Vagina (tissue), 2 donors: Measurements from ENCODE around the gene ADGRA1. TPM values are rescaled to one million over a fixed set of nuclear protein-coding genes. Genes with fewer than 3 reads are reported as not detected.

ENCODE experiments used
- DNase-seq, 2 donors: peaks; one replicate each; pipeline ENCODE4 v3.0.0-alpha.2; 2017; ENCODE audit errors: extremely low spot score in 2 of 2
- H3K27ac ChIP-seq: fragments of 200-600 bp; sonication (generic); one replicate; pipeline ENCODE4 v1.5.1; 2019
- H3K27me3 ChIP-seq: fragments of 200-600 bp; sonication (generic); one replicate; pipeline ENCODE4 v1.5.1; 2019
- H3K36me3 ChIP-seq, 2 donors: fragments of 200-600 bp; sonication (generic); one replicate each; pipeline ENCODE4 v1.5.1; 2017 to 2019
- H3K4me1 ChIP-seq: fragments of 200-600 bp; sonication (generic); one replicate; pipeline ENCODE4 v1.5.1; 2019
- H3K4me3 ChIP-seq, 2 donors: fragments of 200-600 bp; sonication (generic); 1 replicate in 1 of 2; 2 replicates in 1 of 2; pipeline ENCODE4 v1.5.1; 2016 to 2019
- H3K9me3 ChIP-seq: fragments of 200-600 bp; sonication (generic); one replicate; pipeline ENCODE4 v1.5.1; 2019
- POLR2A ChIP-seq, 2 donors: fragments of 450-650 bp; IDR thresholded peaks; one replicate each; pipeline ENCODE4 v1.6.1; 2017; ENCODE audit warnings: antibody characterized with exemption in 2 of 2, mild to moderate bottlenecking in 2 of 2, moderate library complexity in 2 of 2
- POLR2AphosphoS5 ChIP-seq, 2 donors: sonication (generic); formaldehyde crosslinking; IDR thresholded peaks; one replicate each; pipeline ENCODE4 v1.9.0; 2017; ENCODE audit warnings: antibody characterized with exemption in 2 of 2, mild to moderate bottlenecking in 2 of 2, low read depth in 1 of 2; ENCODE audit not compliant: insufficient read depth in 1 of 2
- intact Hi-C: fragments of 100-400 bp; cut with DNase I; formaldehyde crosslinking; loops from one replicate; pipeline ENCODE4 v1.15.1; 2023
- total RNA-seq: library from RNA; depleted of rRNA; stranded (reverse); fragments of >200 nt; gene quantifications from one replicate; pipeline ENCODE4 v1.2.3, GENCODE V29; 2016
- TF ChIP-seq, protein P1 (sequence below), 3 experiments: fragments of 450-650 bp in 2 of 3; fragments of 200-600 bp in 1 of 3; sonication (generic) in 1 of 3; IDR thresholded peaks; one replicate each; pipeline ENCODE4 v1.5.1; 2017 to 2019; ENCODE audit warnings: antibody characterized with exemption in 3 of 3, mild to moderate bottlenecking in 2 of 3, moderate library complexity in 2 of 3

ADGRA1 gene
- total RNA-seq, 1 donor from 2014 or later: 0.49 TPM

DNA sequence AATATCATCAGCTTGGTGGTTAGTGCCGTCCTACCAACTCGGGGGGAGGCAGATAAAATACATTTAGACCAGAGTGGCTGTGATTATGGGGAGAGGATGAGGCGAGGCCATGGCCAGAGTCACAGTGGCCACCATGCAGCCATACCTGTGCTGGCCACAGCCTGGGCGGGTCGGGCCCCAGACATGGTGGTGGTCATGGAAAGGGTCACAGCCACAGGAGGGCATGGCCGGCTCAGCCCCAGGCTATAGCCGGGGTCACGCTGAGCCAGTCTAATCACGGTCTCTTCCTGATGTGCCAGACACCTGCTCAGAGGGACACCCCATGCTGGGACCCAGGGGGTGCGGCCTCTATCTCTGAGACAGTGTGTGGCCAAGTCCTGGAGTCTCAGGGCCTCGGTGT is 10.2 kb downstream of the ADGRA1 start:
- DNase-seq: no peak
- no peaks in the 10 kb centered on the region for H3K9me3 ChIP-seq
- H3K27me3 ChIP-seq: no peaks in the 10 kb centered on the region
- H3K36me3 ChIP-seq: no peaks in the 10 kb centered on the region
- no peak overlapping the region for H3K27ac ChIP-seq
- no peaks in the 10 kb centered on the region for H3K4me1 ChIP-seq
- no peak overlapping the region for H3K4me3 ChIP-seq
- TF ChIP-seq POLR2A (IDR thresholded peaks at IDR 0.05): no peak
- TF ChIP-seq, protein P1, sequence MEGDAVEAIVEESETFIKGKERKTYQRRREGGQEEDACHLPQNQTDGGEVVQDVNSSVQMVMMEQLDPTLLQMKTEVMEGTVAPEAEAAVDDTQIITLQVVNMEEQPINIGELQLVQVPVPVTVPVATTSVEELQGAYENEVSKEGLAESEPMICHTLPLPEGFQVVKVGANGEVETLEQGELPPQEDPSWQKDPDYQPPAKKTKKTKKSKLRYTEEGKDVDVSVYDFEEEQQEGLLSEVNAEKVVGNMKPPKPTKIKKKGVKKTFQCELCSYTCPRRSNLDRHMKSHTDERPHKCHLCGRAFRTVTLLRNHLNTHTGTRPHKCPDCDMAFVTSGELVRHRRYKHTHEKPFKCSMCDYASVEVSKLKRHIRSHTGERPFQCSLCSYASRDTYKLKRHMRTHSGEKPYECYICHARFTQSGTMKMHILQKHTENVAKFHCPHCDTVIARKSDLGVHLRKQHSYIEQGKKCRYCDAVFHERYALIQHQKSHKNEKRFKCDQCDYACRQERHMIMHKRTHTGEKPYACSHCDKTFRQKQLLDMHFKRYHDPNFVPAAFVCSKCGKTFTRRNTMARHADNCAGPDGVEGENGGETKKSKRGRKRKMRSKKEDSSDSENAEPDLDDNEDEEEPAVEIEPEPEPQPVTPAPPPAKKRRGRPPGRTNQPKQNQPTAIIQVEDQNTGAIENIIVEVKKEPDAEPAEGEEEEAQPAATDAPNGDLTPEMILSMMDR (IDR thresholded peaks at IDR 0.05): no peak
- TF ChIP-seq POLR2AphosphoS5 (IDR thresholded peaks at IDR 0.05; ENCODE audit: insufficient read depth in 1 of 2, low read depth in 1 of 2): no peak
- intact Hi-C loops: no loop called here

DNA sequence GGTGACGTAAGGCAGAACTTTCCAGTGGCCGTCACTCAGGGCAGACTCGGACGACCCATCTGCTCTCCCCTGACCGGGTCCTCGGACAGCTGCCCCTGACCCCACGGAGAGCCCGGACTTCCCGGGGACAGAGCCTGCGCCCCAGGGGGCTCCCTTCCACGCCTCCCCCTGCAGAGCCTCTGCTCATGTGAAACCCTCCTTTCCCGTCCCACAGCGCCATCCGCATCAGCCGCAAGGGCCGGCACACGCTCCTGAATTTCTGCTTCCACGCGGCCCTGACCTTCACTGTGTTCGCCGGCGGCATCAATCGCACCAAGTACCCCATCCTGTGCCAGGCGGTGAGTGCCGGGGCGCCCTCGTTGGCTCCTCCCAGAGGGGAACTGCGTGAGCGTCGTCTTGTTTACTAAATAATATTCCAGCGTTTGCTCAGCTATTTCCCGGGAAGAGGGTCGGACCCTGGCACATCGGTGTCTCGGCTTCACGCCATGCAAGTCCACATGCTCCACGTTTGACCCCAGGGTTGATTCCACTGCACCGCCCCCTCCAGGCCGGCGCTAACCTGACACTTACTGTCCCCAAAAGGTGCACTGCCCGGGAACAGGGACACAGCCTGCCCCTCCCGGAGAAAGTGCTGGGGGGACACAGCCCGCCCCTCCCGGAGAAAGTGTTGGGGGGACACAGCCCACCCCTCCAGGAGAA is 10.9 kb downstream of the ADGRA1 start:
- Histone ChIP-seq H3K4me1 (no peaks in the 10 kb centered on the region), H3K27ac (no peak overlapping the region), H3K36me3 (no peaks in the 10 kb centered on the region), H3K9me3 (no peaks in the 10 kb centered on the region), H3K4me3 (no peak overlapping the region), H3K27me3 (no peaks in the 10 kb centered on the region)
- intact Hi-C loops: no loop called here
- TF ChIP-seq POLR2AphosphoS5 (IDR thresholded peaks at IDR 0.05; ENCODE audit: insufficient read depth in 1 of 2, low read depth in 1 of 2) (no peak), POLR2A (IDR thresholded peaks at IDR 0.05) (no peak)
- TF ChIP-seq, protein P1 (IDR thresholded peaks at IDR 0.05): no peak
- DNase-seq: no peak

DNA sequence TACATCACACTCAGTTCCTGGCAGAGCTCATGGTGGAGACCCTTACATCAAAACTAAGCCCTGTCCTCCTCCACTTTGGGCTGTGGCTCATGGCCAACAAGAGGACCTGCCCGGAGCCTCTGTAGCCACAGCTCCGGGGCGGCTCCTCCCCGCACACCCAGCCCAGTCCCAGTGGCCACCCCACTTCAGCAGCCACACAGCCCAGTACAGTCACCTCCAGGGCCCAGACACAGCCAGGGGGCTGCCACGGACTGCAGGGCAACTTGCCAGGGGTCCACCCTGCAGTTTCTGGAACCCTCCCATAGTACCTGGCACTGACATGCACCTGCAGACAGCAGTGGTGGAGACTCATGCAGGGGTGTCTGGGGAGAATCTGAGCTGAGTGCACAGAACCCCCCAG is 11.8 kb downstream of the ADGRA1 start:
- Histone ChIP-seq H3K27ac (no peak overlapping the region), H3K9me3 (no peaks in the 10 kb centered on the region), H3K27me3 (no peaks in the 10 kb centered on the region), H3K36me3 (no peaks in the 10 kb centered on the region), H3K4me1 (no peaks in the 10 kb centered on the region), H3K4me3 (no peak overlapping the region)
- TF ChIP-seq POLR2AphosphoS5 (IDR thresholded peaks at IDR 0.05; ENCODE audit: insufficient read depth in 1 of 2, low read depth in 1 of 2) (no peak), POLR2A (IDR thresholded peaks at IDR 0.05) (no peak)
- TF ChIP-seq, protein P1 (IDR thresholded peaks at IDR 0.05): no peak
- DNase-seq: no peak
- intact Hi-C loops: no loop called here

DNA sequence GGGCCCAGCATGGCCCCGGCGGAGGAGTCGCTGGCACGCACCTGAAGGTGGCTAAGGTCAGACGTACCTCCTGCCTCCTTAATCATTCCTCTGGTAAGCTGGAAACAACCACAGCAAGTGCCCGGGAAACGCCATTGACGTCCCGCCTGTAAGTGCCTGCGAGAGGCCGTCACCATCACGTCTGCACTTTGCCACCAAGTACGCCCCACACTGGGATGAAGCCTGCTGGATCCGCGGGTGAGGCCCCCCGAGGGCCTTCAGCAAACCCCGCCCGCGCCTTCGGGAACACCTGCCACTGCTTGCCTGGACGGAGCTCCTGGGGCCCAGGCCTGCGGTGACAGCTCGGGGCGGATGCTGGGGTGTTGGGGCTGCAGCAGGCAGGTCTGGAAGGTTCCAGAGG is 12.5 kb downstream of the ADGRA1 start:
- no peak for DNase-seq
- H3K4me1 ChIP-seq: no peaks in the 10 kb centered on the region
- no peaks in the 10 kb centered on the region for H3K27me3 ChIP-seq
- intact Hi-C loops: no loop called here
- no peaks in the 10 kb centered on the region for H3K36me3 ChIP-seq
- TF ChIP-seq POLR2A (IDR thresholded peaks at IDR 0.05): no peak
- no peak for TF ChIP-seq POLR2AphosphoS5 (IDR thresholded peaks at IDR 0.05; ENCODE audit: insufficient read depth in 1 of 2, low read depth in 1 of 2)
- TF ChIP-seq, protein P1 (IDR thresholded peaks at IDR 0.05): no peak
- H3K4me3 ChIP-seq: no peak overlapping the region
- H3K9me3 ChIP-seq: no peaks in the 10 kb centered on the region
- H3K27ac ChIP-seq: no peak overlapping the region

DNA sequence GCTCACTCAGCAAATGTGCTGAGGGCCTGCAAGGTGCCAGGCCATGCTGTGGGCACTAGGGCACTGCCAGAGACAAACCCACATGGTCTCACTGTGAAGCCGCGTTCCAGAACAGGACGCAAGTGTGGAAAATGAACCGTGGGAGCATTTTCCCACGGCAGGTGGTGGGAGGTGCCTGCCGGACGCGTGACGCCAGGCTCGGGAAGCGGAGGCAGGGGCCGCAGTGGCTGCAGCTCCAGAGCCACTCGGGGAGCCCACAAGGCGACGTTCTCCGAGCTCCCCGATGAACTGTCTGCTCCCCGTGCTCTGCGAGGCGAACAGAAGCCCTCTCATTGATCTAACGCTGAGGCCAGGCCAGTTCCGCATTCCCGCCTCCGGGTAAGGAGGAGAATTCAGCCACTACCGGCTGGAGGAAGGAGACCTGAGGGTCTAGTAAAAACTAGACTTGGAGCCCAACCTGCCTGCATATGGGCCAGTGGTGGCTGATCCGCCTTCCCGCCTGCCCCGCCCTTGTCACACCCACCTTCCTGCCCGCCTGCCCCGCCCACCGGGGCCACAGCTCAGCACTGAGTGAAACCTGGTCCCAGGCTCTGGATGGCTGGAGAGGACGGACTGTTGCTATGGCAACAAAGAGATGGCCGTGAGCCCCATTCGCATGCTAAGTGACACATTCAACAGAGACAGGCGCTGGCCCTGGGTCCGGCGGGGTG is 13.1 kb downstream of the ADGRA1 start:
- Histone ChIP-seq H3K4me1 (no peaks in the 10 kb centered on the region), H3K27ac (no peak overlapping the region), H3K27me3 (no peaks in the 10 kb centered on the region), H3K4me3 (no peak overlapping the region), H3K9me3 (no peaks in the 10 kb centered on the region), H3K36me3 (no peaks in the 10 kb centered on the region)
- intact Hi-C loops: no loop called here
- TF ChIP-seq POLR2A (IDR thresholded peaks at IDR 0.05) (no peak), POLR2AphosphoS5 (IDR thresholded peaks at IDR 0.05; ENCODE audit: insufficient read depth in 1 of 2, low read depth in 1 of 2) (no peak)
- TF ChIP-seq, protein P1 (IDR thresholded peaks at IDR 0.05): no peak
- DNase-seq: no peak
